ENCODE results near the gene PLIN3.

DNA sequence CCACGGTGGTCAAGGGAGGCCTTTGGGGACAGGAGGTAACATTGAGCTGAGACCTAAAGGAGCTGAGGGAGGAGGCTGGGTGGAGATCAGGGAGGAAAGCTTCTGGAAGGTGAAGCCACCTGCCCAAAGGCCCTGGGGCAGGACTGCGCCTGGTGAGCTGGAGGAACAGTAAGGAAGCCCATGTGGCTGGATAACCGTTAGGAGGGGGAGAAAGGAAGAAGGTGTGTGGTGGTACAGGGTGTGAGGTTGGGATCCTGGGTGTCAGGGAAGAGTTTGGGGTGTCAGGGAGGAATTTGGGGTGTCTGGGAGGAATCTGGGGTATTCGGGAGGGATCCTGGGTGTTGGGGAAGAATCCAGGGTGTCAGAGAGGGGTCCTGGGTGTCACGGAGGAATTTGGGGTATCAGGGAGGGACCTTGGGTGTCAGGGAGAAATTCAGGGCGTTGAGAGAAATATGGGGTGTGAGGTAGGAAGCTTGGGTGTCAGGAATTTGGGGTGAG lies 36.6 kb downstream of the PLIN3 start:
- TF ChIP-seq, protein P1, sequence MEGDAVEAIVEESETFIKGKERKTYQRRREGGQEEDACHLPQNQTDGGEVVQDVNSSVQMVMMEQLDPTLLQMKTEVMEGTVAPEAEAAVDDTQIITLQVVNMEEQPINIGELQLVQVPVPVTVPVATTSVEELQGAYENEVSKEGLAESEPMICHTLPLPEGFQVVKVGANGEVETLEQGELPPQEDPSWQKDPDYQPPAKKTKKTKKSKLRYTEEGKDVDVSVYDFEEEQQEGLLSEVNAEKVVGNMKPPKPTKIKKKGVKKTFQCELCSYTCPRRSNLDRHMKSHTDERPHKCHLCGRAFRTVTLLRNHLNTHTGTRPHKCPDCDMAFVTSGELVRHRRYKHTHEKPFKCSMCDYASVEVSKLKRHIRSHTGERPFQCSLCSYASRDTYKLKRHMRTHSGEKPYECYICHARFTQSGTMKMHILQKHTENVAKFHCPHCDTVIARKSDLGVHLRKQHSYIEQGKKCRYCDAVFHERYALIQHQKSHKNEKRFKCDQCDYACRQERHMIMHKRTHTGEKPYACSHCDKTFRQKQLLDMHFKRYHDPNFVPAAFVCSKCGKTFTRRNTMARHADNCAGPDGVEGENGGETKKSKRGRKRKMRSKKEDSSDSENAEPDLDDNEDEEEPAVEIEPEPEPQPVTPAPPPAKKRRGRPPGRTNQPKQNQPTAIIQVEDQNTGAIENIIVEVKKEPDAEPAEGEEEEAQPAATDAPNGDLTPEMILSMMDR (IDR thresholded peaks at IDR 0.05; ENCODE audit: poor library complexity): no peak
- no peak for TF ChIP-seq EZH2phosphoT487 (IDR thresholded peaks at IDR 0.05; ENCODE audit: low read depth, severe bottlenecking, unreplicated experiment)

Measured in hepatocyte (in vitro differentiated cells).